HCT116 (cell line): ENCODE measurements around the gene KIF26A.

ENCODE experiments used
- ATF3 ChIP-seq: IDR thresholded peaks from 2 replicates; pipeline ENCODE4 v1.6.1; 2012
- CTCF ChIP-seq, 3 experiments: fragments of 200-600 bp in 1 of 3; sonication (generic) in 1 of 3; IDR thresholded peaks in 2 of 3; conservative IDR thresholded peaks in 1 of 3; 2 replicates each; pipeline ENCODE4 v1.5.1; 2012 to 2017; ENCODE audit warnings: low read depth in 2 of 3, low read length in 2 of 3, antibody characterized with exemption in 1 of 3, borderline replicate concordance in 1 of 3, control low read depth in 1 of 3, mild to moderate bottlenecking in 1 of 3, mixed read lengths in 1 of 3, mixed run types in 1 of 3, moderate library complexity in 1 of 3; ENCODE audit not compliant: insufficient read depth in 1 of 3
- EZH2 ChIP-seq: fragments of 200-600 bp; sonication (generic); IDR thresholded peaks from 2 replicates; pipeline ENCODE4 v1.6.1; 2017; ENCODE audit warnings: antibody characterized with exemption, mixed run types
- EZH2phosphoT487 ChIP-seq: fragments of 200-600 bp; IDR thresholded peaks from 2 replicates; pipeline ENCODE4 v1.6.1; 2018; ENCODE audit warnings: antibody characterized with exemption, borderline replicate concordance
- JUND ChIP-seq: IDR thresholded peaks from 2 replicates; pipeline ENCODE4 v1.6.1; 2012
- POLR2A ChIP-seq: IDR thresholded peaks from 2 replicates; pipeline ENCODE4 v1.7.0; 2011; ENCODE audit warnings: borderline replicate concordance; ENCODE audit not compliant: insufficient read depth, insufficient read length; ENCODE audit errors: extremely low read depth
- POLR2AphosphoS5 ChIP-seq: IDR thresholded peaks from 2 replicates; pipeline ENCODE4 v1.6.1; 2011; ENCODE audit warnings: mild to moderate bottlenecking, low read depth, low read length, moderate library complexity
- REST ChIP-seq: IDR thresholded peaks from 2 replicates; pipeline ENCODE4 v1.6.1; 2012; ENCODE audit warnings: low read depth
- SIN3A ChIP-seq: IDR thresholded peaks from 2 replicates; pipeline ENCODE4 v1.6.1; 2012; ENCODE audit warnings: low read depth
- SP1 ChIP-seq: IDR thresholded peaks from 2 replicates; pipeline ENCODE4 v1.6.1; 2012; ENCODE audit warnings: low read depth
- TCF7L2 ChIP-seq: IDR thresholded peaks from 2 replicates; pipeline ENCODE4 v1.7.0; 2011; ENCODE audit warnings: borderline replicate concordance, inconsistent platforms; ENCODE audit not compliant: insufficient read depth, insufficient read length; ENCODE audit errors: extremely low read depth
- YY1 ChIP-seq: IDR thresholded peaks from 2 replicates; pipeline ENCODE4 v1.6.1; 2011; ENCODE audit warnings: low read length, low read depth, moderate library complexity, mild to moderate bottlenecking; ENCODE audit not compliant: insufficient replicate concordance; ENCODE audit errors: extremely low read depth

- no peak for TF ChIP-seq EZH2
- TF ChIP-seq SIN3A: no peak
- no peak for TF ChIP-seq POLR2A
- TF ChIP-seq ATF3: no peak
- no peak for TF ChIP-seq YY1
- TF ChIP-seq CTCF (IDR thresholded peaks at IDR 0.05 in 2 of 3, conservative IDR thresholded peaks at IDR 0.05 in 1 of 3; ENCODE audit: borderline replicate concordance in 1 of 3, insufficient read depth in 1 of 3, low read depth in 2 of 3, low read length in 2 of 3): no peak
- TF ChIP-seq SP1: no peak
- no peak for TF ChIP-seq EZH2phosphoT487
- TF ChIP-seq JUND: no peak
- TF ChIP-seq REST: no peak
- no peak for TF ChIP-seq POLR2AphosphoS5
- TF ChIP-seq TCF7L2: no peak
Observed at GRCh38 chr14:104182857-104183425, 44.6 kb downstream of the KIF26A start.
